Measurements from ENCODE around the gene CDH10.

CDH10 gene

DNA sequence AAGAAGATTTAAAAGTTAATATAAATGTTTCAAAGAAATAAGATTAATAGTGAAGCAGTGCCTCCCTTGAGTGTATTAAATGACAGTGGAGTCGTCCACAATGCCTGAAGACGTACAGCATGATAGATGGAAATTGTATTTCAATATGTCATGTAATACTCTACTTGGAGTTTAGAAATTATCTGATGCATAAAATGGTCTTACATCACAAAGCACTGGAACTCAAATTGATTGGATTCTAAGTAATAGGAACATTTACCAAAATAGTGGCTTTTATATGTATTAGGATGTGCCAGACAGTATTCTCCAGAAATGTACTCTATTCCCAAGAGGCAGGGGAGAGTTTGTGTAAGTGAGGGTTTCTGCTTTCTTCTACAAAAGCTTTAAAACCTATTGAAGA lies 49.4 kb downstream of the CDH10 start:
- DNase-seq = no peak

DNA sequence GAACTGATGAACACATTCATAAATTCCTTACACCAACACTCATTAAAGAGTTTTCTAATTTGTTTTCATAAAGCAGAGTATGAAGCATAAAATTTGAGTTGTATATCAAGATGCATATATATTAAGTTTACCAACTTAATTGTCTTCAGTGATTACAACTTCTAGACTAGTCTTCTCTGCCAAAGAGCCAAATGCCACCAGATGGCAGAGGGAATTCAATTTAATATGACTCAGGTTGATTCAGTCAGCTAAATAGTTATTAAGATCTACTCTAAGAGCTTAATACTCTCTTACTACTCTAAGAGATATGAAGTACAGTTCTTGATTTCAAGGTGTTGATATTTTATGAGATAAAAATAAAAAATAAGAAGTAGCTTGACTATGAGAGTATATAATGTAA lies 53.4 kb downstream of the CDH10 start:
- no peak for DNase-seq

DNA sequence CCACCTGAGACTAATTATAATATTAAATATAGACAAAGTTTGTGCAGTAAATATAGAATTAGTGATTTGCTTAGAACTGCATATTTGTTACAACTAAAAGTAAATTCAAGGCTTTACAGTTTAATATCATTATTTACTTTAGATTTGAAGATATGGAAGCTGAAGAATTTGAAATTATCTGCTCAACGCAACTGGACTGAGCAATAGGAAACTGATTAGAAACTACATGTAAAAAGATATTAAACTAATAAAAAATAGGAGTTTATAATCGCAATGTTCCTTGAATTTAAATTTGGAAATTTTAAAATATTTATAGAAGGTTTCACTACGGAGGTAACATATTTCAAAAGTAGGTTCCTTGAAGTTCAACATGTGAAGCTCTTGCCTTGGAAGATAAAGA lies 55.2 kb downstream of the CDH10 start:
- DNase-seq = no peak

DNA sequence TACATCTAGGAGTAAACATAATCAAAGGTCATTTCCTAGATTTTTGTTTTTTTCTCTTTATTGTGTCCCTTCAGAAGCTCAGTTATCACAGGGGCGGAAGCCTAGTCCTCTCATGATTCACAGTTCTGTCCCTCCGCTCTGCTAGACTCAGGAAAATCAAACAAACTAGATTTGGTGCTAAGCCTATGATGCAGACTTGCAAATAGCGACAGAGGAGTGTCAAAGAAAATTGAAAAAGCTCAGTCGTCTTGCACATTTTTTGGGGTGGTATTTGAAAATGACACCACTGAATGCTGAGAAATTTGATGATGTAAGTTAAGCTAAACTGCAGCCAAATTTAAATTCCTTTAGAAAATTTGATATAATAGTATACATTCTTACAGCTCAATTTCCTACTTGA lies 59.0 kb downstream of the CDH10 start:
- no peak for DNase-seq

DNA sequence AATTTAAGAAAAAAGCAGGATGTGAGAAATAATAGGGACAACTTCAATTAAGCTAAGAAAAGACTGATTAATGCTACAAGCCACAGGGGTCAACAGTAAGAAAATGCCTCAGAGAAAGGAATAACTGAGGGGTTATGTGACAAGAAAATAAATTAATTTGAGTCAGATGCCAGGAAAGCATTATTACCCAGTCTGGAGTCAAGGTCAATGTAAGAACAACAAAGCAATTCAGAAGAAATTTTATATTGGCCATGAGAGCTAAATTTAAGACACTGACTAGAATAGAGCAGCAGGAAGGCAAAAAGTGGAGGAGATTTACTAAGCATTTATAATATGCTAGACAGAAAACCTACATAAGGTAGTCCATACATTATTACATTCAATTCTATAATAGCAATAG lies 73.5 kb downstream of the CDH10 start:
- DNase-seq = no peak

DNA sequence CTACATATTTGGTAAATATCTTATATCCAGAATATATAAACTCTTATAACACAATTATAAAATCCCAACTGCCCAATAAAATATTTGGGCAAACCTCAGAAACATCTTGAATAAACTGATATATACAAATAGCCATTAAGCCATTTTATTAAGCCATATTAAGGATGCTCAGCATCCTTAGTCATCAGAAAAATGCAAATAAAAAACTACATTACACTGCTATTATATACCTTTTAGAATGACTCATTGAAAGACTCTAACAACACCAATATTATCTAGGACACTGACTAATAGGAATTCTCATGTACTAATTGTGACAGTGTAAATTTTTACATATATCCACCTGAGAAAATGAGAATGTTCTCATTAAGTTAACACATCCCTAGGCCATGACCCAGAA lies 77.8 kb downstream of the CDH10 start:
- DNase-seq = no peak

DNA sequence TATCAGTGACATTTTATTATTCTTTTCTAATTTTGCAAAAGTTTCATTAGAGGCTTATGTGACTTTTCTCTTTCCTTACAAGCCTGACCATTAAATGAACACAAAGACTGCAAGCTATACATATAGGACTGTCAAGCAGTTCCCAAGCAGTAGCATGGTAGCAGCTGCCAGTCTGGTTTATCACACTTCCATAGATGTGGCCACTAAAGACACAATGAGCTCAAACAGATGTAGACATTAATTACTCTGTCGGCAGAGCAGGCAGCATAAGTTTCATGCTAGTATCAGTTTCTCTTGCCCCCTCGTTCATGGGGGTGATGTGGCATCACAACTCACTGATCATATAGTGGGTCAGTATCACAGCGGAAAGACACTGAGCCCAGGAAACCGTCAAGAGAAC lies 89.5 kb downstream of the CDH10 start:
- DNase-seq = no peak

DNA sequence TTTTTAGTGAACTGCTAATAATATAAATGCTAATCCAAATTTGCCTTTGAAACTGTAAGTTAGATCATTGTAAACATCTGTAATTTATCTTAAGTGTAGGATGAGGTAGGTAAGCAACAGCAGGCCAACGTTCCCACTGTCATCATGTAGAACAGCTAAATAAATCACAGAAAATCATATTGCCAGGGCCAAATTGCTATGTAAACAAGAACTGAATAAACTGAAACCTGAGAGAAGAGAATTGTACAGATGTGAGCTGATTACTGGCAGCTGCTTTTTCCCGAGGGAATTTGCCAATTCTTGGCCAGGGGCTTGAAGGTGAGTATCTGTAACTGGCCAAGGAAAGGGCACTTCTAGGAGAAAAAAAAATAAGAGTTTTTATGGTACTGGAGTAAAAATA lies 97.6 kb downstream of the CDH10 start:
- DNase-seq = no peak

DNA sequence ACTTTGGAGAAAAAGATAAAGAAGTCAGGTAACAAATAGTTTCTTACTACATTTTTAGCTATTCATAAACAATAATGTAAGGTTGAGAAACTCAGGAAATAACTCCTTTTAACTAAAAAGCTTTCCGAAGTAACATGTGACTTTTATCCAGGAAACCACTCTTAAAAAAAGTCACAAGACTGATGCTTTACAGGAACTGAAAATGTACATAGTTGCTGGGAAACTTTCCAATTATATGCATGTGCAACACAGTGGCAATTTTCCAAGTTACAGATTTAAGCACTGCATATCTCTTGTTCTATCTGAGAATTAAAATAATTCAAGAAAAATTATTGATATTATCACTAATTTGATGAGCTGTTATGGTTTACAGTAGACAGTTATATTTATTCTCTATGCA lies 105.2 kb downstream of the CDH10 start:
- no peak for DNase-seq

DNA sequence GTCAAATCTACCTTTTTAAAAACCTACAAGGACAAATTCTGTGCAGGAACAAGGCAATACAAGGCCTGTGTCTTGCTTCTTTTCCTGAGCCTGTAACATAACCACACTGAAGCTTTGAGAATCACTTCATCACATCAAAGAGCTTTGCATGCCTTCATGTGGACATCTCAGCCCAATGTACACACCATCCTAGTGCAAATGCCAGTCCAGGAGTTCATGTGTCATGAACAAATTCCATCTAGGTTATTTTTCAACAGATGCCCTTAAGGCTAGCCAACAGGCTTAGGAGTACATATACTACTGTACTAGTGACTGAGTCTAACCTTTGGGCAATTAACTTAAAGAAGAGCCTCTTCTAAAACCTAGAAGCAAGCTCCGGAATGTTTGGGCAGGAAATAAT lies 106.4 kb downstream of the CDH10 start:
- no peak for DNase-seq

DNA sequence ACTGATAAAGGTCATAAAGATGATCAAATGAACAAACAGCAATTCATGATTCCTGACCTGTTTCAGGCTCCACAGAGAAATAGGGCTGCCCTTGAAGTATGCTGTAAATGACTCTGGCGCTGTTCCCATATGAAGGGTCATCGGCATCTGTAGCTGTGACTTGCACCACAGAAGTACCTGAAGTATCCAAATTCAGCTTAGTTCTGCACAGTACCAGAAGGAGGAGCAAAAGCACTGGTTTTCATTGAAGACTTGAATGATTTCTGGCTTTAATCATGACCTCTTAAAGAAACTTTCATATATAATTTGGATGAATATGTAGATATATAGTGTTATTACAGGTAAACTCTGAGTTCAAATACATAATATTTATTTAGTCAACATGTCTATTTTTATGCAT lies 109.1 kb downstream of the CDH10 start:
- no peak for DNase-seq

DNA sequence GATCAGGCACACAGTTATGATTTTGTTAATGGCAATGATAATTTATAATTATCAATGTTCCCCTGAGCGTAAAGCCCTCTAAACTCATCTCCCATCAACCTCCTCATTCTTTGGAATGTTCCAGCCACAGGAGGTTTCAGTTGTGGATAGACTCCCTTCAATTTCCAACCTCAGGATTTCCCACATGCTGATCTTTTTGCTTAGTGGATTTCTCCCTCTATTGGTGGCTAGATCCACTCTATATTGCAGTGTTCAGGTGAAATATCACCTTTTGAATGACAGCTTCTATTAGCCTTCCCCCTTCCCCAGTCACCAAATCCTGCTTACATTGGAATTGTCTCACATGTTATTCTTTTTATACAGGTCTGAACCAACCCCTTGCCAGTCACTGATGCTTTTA lies 113.9 kb downstream of the CDH10 start:
- DNase-seq = no peak

DNA sequence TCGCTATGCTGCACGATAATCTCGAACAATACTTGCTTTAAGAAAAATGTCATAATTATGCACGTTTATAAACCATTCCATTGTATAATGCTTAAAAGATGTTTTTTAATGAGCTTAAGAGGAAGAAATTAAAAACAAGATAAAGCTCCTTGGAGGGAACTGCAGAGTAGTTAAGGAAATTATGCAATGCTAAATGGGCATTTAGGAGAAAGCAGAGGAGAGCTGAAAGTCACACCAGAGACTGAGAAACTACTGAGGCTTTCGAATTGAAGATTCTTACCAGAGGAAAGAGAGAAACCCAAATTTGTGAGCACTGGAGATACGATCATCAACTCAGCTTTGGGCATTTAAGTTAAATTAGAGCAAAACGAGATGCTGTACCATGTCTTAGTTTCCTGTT lies 119.4 kb downstream of the CDH10 start:
- no peak for DNase-seq

DNA sequence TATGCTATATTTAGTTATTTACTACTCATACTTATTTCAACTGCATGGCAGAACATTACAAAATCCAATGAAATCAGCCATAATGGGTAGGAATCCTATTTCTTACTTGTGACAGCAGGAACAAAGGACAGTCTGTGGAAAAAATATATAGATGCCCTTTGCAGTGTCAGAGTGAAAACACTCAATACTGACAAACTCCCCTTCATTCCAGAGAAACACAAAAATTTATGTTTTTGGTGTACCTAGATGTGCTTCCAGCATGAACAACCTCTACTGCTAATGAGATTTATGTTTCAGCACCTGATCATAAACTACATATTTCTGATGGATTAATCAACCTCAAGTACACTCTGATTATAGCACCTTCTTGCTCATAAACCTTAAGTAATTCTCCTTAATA lies 132.4 kb downstream of the CDH10 start:
- DNase-seq = no peak

DNA sequence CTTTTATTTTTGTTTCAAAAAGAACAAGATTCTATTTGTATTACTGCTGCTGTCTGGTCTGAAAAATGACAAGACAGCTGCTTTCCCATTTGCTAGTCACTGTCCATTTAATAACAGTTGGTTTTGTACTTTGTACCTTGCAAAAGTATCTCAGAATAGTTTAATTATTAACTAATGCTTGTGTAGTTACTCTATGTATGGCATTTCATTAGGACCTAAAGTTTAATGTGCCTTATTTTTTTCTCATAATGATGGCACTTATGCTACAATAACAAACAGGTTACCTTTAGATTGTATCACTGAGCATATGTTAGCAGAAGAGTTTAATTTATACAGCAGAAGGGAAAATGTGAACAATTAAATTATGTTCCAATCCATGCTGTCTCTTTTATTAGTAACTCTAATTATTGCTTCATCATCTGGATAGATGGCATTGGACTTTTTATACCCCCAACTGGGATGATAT lies 134.2 kb downstream of the CDH10 start:
- DNase-seq = no peak

DNA sequence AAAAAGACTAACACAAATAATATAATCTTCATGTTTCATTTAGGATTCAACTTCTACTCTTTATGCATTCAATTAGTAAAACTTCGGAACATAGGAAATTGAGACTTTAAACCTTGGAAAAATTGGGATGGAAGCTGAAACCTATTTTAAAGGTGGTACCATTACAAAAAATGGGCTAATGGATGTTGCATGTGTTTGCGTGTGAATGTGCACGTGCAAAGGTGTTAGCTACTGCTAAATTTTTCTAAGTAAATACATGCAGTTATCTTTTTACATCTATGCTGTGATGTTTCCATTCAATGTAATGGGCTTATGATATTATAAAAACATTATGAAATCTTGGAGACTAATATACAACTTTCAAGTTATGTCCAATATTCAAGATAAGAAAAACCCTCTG lies 134.8 kb downstream of the CDH10 start:
- no peak for DNase-seq

DNA sequence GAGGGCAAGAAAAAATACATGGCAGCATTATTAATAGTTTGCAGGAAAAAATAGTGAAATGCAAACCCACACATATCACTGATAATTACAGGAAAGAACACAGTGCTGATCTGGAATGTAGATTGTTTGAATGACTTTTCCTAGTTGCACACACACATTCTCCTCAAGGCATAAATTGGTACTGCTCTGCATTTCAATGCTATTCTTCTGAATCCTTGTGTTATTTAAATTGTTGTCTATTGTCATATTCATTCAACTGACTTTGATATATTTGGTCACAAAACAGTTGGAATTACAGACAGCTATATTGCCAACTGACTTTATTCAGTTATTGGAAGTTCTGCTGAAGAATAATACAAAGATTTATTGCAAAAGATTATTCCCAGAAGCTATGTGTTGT lies 139.5 kb downstream of the CDH10 start:
- no peak for DNase-seq

DNA sequence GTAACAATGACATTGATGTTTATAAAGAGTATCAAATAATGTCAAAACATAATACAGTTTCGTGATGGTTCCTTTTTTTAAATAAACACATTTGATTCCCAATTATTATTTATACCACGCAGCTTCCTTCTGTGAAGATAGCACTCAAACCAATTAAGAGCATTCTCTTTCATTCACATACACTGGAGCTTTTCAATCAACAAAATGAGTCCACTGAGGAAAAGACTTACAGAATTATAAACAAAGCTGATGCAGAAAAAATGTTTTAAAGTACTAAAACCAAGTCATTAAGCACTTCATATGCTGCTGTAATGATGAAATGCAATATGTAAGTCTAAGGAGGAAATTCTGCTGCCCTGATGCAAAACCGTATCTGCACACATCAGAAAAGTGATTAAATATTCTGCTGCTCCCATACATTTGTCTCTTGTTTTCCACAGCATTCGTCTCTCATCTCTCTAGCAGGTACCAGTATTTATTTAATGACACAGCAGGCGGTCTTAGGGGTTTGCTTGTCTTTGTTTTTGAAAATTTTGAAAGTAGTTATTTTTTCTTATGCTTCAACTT lies 147.1 kb downstream of the CDH10 start:
- DNase-seq = no peak

DNA sequence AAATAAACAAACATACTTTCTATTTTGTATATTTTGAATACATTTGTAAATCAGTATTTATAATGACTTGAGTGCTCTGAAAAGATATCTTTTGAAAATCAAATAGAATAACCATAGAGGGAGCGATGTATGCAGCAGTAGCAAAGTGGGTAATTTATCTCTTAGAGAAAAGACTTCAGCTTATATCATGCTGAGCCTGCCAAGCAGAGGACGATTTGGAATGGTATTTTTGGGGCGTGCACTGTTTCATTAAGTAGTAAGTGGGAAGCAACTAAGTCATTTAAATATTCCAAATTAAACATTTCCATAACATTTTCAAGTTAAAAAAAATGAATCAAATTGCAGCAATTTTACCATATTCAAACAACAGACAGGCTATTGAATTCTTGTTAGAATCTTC lies 147.6 kb downstream of the CDH10 start:
- no peak for DNase-seq

DNA sequence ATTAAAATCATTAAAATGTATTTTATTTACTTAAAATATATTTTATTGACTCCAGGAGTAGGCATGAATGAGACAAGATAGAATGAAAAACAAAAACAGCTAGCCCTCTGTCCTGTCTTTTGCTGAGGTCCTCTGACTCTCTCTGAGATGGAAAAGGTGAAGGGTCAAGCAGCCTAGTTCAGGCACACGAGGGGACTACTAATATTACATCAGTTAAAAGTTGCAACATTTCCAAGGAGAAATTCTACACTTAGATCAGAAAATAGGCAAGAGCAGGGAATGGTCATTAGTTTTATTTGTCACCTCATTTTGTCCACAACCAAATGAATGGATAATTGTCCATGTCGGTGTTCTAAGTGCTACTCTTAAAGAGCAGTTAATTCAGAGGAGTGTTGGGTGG lies 148.5 kb downstream of the CDH10 start:
- no peak for DNase-seq

DNA sequence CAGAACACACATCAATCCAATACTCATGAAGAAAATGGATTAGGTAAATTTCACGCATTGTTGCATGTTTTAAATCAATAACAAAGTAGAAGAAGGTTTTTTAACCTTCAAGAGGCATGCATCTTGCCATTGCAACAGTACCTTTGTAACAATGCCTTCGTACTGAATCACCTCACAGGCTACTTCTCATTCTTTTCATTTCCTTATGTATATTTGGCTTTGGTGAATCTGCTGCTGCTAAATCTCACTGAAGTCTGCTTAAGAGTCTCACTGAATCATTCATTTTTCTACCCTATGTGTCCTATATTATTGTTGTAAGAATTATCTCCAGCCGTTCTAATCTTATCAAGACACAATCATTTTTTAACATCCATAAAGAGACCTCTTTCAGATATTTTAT lies 152.5 kb downstream of the CDH10 start:
- DNase-seq = no peak

DNA sequence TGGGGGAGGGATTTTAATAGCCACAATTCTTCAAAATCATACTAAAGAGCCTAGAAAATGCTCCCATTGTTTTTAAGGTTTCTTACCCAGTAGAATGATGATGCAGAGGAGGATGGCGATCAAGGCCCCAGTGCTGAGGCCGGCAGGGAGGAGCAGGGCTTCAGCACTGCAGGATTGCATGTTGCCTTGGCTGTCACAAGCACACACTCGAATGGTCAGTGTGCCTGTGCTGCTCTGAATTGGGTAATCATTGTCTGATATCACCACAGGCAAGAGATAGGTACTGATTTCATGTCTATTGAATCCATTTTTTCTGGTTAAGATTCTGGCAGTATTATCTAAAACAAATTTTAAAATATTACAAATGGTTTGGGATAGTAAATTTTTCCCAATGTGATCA lies 153.3 kb downstream of the CDH10 start:
- no peak for DNase-seq

DNA sequence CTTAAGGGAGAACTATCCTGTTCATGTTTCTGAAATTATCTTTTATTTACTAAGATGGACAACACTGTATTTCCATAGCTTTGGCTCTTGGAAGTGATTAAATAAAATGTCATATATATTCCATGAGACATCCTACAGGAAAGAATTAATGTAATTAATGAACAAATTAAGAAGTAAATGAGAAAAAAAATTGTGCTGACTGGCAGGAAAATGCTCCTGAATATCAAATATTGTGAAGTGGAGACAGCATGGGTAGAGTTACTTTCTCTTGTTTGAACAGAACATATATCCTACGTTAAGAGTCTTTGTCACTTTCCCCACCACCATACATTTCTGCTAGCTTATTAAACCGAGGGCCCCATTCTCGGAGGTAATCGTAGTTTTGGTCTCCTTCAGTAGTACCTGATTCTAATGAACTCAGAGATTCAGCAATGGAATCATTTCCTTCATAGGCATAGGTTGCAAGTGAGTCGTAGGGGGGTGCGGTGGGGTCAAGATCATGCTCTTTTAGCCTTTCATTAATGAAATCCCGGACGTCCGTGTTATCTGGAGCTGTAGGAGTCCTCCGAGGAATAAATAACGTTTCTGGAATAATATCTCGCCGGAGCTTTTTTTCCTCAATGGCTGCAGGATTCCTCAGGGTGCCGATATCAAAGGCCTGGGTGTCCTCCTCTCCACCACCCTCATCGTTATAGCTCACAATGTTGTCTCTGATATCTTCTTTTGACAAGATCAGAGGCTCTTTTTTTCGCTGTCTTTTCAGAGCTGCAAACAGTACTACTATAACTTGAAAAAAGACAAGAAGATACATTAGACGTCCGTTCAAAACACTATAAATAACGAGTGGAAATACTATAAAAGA lies 157.2 kb downstream of the CDH10 start:
- no peak for DNase-seq

DNA sequence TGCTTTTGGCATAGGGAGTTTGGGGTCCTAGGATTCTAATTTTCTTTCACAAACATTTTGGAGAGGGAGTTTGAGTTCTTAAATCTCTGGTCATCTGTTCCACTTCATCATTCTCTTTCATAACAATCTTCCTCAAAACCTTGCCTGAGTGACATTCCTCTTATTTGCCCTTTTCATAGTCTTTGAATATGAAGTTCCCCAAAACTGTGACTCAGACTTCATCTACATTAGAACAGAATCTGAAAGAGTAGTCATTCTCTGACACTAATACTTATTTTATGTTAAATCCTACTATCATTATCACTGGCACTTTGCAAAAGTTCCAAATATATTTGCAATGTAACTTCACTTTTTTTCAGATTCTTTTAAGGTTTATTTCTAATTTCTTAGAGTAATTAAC lies 163.8 kb downstream of the CDH10 start:
- no peak for DNase-seq

DNA sequence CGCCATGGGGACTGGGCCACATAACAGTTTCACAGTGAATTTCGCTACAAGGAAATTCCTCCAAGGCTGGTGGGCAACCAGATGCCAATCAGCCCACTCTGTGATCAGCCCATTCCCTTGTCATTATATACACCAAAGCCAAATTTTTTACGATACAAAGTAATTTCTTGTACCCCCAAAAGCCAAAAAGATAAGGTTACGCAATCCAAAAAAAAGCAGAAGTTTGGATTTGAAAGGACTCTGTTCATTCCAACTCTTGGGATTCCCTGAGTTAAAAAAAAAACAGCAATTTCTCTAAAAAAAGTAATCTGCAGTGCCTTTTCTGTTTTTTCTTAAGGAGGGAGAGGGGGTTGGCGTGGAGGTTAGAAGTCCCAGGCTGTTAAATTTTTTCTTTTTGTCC lies 166.8 kb downstream of the CDH10 start:
- DNase-seq = no peak

Measured in activated CD4-positive, alpha-beta T cell treated with anti-CD3 and anti-CD28 coated beads for 4 hours (primary cell).